ENCODE results near the gene PPT2.
"Not testable (repeated sequence)": the region's sequence is repeated elsewhere in the genome, so short reads cannot be mapped to it uniquely, and the experiment has no call there.

PPT2 gene

DNA sequence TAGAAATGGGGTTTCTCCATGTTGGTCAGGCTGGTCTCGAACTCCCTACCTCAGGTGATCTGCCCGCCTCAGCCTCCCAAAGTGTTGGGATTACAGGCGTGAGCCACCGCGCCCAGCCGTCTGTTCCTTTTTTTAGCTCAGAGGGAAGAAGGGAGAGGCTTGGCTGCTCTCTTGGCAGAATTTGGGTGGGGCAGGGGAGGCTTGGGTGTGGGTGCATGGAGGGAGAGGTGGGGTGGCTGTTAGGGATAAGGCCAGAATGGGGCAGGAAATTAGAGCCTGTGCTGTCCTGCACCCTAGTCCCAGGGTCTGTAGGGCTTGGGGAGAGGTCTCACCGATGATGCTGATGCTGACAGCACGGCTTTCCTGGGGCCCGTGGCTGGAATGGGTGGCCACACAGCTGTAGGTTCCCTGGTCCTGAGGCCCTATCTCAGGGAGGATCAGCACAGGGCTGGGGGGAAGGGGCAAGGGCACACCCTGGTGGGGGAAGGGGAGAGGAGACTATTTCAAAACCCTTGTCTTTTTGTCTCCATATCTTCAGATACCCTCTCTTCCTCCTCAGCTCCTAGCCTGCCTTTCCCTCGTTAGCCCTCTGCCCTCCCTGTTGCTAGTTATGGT lies 28.1 kb downstream of the PPT2 start:
- DNase-seq (ENCODE audit: low read depth): no peak
- H3K4me3 ChIP-seq (replicated peaks; ENCODE audit: low read depth, low read length): no peak overlapping the region
- TF ChIP-seq, protein P1, sequence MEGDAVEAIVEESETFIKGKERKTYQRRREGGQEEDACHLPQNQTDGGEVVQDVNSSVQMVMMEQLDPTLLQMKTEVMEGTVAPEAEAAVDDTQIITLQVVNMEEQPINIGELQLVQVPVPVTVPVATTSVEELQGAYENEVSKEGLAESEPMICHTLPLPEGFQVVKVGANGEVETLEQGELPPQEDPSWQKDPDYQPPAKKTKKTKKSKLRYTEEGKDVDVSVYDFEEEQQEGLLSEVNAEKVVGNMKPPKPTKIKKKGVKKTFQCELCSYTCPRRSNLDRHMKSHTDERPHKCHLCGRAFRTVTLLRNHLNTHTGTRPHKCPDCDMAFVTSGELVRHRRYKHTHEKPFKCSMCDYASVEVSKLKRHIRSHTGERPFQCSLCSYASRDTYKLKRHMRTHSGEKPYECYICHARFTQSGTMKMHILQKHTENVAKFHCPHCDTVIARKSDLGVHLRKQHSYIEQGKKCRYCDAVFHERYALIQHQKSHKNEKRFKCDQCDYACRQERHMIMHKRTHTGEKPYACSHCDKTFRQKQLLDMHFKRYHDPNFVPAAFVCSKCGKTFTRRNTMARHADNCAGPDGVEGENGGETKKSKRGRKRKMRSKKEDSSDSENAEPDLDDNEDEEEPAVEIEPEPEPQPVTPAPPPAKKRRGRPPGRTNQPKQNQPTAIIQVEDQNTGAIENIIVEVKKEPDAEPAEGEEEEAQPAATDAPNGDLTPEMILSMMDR (IDR thresholded peaks at IDR 0.05; ENCODE audit: low read length, missing control alignments): no peak

DNA sequence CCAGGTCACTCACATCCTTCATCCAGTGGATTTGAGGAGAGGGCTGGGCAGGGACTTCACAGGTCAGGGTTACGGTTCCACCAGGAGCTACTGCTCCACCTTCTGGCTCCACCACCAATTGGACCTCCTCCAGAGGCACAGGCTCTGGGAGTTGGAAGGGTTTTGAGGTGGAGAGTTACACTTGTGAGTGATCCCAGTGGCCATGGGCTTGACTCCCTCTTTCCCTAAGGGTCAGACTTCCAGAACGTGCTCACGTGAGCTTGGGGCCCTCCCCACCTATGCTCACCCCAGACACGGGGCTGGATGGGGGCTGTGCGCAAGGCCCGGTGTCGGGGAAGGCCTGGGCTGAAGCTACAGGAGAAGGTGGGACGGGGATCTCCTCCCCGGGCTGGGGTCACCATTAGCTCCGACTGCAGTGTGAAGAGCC lies 28.6 kb downstream of the PPT2 start:
- H3K4me3 ChIP-seq (replicated peaks; ENCODE audit: low read depth, low read length): no peak overlapping the region
- no peak for DNase-seq (ENCODE audit: low read depth)
- TF ChIP-seq, protein P1 (IDR thresholded peaks at IDR 0.05; ENCODE audit: low read length, missing control alignments): no peak

DNA sequence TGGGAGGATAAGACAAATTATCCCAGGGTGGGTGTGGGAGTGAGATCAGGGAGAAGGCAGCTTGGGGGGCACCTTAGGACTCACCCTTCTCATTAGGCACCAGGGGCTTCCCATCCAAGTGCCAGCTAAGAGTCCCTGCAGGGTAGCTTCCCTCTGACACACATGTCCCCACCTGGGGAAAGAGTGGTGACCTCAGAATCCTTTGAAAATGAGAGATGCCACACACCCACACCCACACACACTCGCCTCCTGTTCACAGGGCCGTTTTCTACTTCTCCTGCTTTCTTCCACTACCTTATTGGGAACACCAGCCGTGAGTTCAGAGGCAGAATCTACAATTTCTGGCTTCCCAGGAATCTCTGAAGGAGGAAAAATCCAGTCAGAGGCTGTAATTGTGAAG lies 29.1 kb downstream of the PPT2 start:
- DNase-seq (ENCODE audit: low read depth): no peak
- H3K4me3 ChIP-seq (replicated peaks; ENCODE audit: low read depth, low read length): no peak overlapping the region
- TF ChIP-seq, protein P1 (IDR thresholded peaks at IDR 0.05; ENCODE audit: low read length, missing control alignments): no peak

DNA sequence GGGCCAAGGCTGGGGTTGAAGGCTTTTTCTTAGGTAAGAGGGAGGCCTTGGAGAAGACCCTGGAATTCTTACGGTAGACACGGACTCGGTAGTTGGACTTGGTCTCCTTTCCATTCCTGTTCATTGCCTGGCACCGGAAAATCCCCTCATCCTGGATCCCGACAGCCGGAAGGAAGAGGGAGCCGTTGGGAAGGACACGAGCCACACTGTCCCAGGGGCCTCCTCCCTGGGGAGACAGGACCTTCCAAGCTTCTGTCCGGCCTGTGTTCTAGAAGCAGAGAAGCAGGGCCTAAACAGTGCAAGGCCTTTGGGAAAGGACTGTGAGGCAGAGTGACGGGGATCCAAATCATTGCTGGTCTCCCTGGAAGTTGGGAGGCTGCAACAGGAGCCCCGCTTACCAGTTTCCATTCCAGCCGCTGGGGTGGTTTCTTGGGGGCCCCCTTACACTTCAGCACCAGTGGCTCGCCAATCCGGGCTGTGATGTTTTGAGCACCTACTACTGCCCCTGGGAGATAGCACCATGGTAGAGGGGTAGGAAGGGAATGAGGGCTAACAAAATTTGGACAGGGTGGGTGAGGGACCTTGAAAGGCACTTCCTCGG lies 29.6 kb downstream of the PPT2 start:
- no peak for DNase-seq (ENCODE audit: low read depth)
- no peak overlapping the region for H3K4me3 ChIP-seq (replicated peaks; ENCODE audit: low read depth, low read length)
- TF ChIP-seq, protein P1 (IDR thresholded peaks at IDR 0.05; ENCODE audit: low read length, missing control alignments): no peak

DNA sequence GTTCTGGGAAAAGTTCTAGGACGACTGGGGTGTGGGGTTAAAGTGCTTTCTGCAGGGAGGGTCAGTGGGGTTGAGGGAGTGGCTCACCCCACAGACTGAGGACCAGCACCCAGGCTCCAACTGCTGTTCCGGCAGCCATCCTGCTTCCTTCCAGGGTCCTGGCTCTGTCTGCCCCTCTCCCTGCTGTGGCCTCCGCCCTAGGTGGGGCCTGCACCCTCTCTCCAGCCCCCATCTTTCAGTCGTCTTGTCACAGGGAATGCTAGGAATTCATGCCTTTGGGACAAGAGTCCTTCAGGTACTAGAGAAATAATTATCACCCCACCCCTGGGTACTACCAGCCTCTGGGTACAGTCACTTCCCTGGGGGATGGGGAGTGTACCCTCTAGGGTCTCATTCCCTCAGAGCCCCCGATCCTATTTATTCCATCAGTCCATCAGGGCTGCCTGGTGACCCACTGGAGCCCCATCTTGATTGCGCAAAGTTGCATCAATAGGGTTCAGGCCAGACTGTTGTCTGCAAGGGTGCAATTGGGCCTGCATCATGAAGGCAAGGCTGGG lies 30.2 kb downstream of the PPT2 start, which contains the start of gene AGER:
AGER (minus strand) TSS at position 170 of the 557 bp plus-strand sequence; CDS start at position 139, 31 bp downstream.
- DNase-seq (ENCODE audit: low read depth): no peak
- TF ChIP-seq, protein P1 (IDR thresholded peaks at IDR 0.05; ENCODE audit: low read length, missing control alignments): no peak
- H3K4me3 ChIP-seq (replicated peaks; ENCODE audit: low read depth, low read length): no peak within 1 kb of the TSS

DNA sequence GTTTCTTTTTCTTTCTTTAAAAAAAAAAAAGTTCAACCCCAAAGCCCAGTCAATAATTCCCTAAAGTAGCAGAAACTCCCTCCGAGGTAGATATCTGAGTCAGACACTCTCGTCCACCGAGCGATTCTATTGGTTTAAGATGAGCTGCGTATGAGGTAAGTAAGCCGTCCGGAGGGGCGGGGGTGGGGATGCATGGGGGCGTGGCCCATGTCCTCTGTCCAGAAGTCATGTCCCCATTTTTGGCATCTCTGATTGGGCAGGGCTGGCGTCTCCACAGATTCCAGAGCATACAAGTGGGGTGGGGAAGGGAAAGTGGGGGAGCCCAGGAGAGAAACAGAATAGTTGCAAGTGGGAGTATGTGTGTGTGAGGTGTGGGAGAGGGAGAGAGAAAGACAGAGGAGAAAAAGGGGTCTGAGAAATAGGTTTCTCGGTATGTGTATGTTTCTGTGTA lies 31.8 kb downstream of the PPT2 start:
- H3K4me3 ChIP-seq (replicated peaks; ENCODE audit: low read depth, low read length): not testable (repeated sequence)
- DNase-seq (ENCODE audit: low read depth): peak; percentile 91

DNA sequence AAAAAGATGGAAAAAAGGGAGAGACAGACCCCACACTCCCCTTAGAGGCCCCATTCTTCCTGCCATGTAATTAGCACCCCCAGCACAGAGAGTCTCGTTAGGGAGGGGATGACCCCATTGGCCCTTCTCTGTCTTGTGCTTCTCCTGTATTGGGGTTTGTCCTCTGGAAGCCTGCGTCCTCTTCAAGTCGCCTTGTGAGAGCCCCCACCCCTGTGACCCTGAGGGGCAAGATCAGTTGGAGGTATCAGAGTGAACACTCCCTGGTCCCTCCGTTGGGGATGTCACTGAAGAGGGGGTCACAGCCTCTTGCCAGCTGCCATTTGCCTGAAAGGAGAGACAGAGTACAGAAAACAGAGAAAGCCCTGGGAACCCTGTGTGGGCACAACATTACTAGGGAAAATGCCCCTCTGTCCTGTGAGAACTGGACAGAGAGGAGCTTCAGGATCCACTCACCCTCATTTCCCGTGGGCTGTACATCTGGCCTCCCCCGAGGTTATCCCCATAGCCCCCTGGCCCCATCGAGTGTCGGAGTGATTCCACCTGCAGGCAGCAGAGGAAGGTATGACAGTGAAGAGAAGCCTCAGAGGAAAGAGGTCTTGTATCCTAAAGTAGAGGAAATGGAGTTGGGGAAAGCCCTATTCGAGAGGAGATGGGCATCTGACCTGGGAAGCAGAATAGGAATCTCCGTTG lies 32.4 kb downstream of the PPT2 start:
- H3K4me3 ChIP-seq (replicated peaks; ENCODE audit: low read depth, low read length); DNase-seq (ENCODE audit: low read depth): not testable (repeated sequence)
